Suprapubic skin (tissue), 4 donors: ENCODE results near the gene ATP5PO.

ENCODE experiments used
- EP300 ChIP-seq: sonication (generic); formaldehyde crosslinking; IDR thresholded peaks from one replicate; pipeline ENCODE4 v1.6.1; 2017; ENCODE audit warnings: antibody characterized with exemption
- POLR2A ChIP-seq, 2 donors: fragments of 450-650 bp; IDR thresholded peaks; one replicate each; pipeline ENCODE4 v1.6.1; 2017; ENCODE audit warnings: antibody characterized with exemption in 2 of 2, mild to moderate bottlenecking in 2 of 2, moderate library complexity in 2 of 2
- POLR2AphosphoS5 ChIP-seq, 3 donors: sonication (generic); formaldehyde crosslinking; IDR thresholded peaks; one replicate each; pipeline ENCODE4 v1.6.1; 2017; ENCODE audit warnings: antibody characterized with exemption in 3 of 3
- TF ChIP-seq, protein P1 (sequence below), 2 donors: fragments of 200-600 bp in 1 of 2; fragments of 450-650 bp in 1 of 2; sonication (generic) in 1 of 2; IDR thresholded peaks; one replicate each; pipeline ENCODE4 v1.5.1; 2016 to 2019; ENCODE audit warnings: antibody characterized with exemption in 2 of 2, mild to moderate bottlenecking in 1 of 2, moderate library complexity in 1 of 2

DNA sequence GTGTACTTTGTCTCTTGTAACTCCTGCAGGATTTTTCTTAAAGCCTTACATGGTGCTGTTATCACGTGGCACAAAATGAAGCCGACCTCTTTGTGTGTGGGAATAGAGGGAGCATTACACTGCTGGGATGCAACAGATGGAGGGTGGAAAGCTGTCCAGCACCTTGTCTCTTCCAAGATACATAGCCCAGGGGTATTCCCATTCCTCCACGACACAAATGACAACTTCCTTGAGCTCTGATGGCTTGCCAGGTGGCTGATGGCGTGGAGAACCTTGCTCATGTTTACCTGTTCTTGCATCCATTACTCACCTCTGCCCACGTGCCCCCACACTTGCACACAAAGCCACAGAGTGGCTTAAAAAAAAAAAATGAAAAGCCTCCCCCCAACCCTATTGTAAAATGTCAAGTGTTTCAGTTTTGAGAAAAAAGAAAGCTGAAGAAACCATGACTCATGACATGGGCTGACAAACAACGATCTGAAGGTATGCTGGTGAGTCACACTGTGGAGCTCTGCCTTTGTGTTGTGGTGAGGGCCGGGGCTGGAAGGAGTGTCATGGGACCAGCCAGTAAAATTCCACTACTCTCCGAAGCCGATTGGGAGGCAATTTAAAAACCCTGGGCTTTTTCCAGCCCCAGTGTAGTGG lies 32.0 kb upstream of the ATP5PO start:
- TF ChIP-seq POLR2A (IDR thresholded peaks at IDR 0.05) (no peak), EP300 (no peak), POLR2AphosphoS5 (IDR thresholded peaks at IDR 0.05) (peak in 1 of 3 donors; percentile 55)
- TF ChIP-seq, protein P1, sequence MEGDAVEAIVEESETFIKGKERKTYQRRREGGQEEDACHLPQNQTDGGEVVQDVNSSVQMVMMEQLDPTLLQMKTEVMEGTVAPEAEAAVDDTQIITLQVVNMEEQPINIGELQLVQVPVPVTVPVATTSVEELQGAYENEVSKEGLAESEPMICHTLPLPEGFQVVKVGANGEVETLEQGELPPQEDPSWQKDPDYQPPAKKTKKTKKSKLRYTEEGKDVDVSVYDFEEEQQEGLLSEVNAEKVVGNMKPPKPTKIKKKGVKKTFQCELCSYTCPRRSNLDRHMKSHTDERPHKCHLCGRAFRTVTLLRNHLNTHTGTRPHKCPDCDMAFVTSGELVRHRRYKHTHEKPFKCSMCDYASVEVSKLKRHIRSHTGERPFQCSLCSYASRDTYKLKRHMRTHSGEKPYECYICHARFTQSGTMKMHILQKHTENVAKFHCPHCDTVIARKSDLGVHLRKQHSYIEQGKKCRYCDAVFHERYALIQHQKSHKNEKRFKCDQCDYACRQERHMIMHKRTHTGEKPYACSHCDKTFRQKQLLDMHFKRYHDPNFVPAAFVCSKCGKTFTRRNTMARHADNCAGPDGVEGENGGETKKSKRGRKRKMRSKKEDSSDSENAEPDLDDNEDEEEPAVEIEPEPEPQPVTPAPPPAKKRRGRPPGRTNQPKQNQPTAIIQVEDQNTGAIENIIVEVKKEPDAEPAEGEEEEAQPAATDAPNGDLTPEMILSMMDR (IDR thresholded peaks at IDR 0.05) = no peak
